Activated CD8-positive, alpha-beta memory T cell treated with anti-CD3 and anti-CD28 coated beads for 36 hours (primary cell): ENCODE data around the gene SLC19A1. TPM values are rescaled to one million over a fixed set of nuclear protein-coding genes. Genes with fewer than 3 reads are reported as not detected.

Experiments
- CTCF ChIA-PET: fragments of 350-600 bp; sonication (Branson Sonifier 250); formaldehyde crosslinking; loops from one replicate; lab custom pipeline; 2021; ENCODE audit warnings: antibody characterized with exemption; lab: Charles Lee
- POLR2A ChIA-PET: fragments of 350-600 bp; sonication (Branson Sonifier 250); formaldehyde crosslinking; loops from one replicate; lab custom pipeline; 2021; ENCODE audit warnings: antibody characterized with exemption; lab: Charles Lee
- total RNA-seq, 2 experiments: library from RNA; stranded (reverse); gene quantifications; one replicate each; pipeline ENCODE4 v1.2.3, GENCODE V29; 2021

SLC19A1 gene
- total RNA-seq, 2 experiments from 2014 or later = 65.6 to 66.8 TPM

DNA sequence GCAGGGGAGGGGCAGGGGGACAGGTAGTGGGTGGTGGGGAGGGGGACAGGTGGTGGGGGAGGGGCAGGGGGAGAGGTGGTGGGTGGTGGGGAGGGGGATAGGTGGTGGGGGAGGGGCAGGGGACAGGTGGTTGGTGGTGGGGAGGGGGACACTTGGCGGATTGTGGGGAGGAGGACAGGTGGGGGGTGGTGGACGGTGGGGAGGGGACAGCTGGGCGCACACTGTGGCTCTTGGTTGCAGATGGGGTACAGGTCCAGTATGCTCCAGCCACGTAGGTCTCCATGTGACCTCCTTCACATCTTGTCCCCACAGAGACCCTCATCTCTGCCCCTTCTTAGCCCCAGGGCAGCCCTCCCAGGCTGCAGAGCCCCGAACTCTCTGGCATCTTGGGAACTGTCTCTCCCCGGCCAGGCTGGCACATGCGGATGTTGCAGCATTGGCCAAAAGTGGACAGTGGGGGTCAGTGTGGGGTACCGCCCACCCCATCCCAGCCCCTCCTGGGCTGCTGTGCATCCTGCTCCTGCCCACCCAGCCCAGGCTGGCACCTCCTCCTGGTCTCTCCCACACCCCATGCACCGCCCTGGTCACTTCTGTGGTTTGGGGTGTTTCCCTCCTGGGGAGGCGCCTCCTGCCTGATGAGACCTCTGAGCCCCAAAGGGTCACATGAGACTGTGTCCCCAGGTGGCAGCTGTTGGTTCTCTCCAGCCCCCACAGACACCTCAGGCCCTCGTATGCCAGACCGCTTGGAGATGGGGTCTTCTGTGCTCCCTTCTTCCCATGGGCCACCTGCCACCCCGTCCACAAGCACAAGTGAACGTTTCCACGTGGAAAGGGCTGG, 7.6 kb upstream of the SLC19A1 start:
- POLR2A ChIA-PET = interaction anchor here (0.6 kb wide), 1 partner anchor 9 kb away, joined by 4 read pairs; no protein-coding TSS in a partner anchor
- CTCF ChIA-PET = no interaction called here

DNA sequence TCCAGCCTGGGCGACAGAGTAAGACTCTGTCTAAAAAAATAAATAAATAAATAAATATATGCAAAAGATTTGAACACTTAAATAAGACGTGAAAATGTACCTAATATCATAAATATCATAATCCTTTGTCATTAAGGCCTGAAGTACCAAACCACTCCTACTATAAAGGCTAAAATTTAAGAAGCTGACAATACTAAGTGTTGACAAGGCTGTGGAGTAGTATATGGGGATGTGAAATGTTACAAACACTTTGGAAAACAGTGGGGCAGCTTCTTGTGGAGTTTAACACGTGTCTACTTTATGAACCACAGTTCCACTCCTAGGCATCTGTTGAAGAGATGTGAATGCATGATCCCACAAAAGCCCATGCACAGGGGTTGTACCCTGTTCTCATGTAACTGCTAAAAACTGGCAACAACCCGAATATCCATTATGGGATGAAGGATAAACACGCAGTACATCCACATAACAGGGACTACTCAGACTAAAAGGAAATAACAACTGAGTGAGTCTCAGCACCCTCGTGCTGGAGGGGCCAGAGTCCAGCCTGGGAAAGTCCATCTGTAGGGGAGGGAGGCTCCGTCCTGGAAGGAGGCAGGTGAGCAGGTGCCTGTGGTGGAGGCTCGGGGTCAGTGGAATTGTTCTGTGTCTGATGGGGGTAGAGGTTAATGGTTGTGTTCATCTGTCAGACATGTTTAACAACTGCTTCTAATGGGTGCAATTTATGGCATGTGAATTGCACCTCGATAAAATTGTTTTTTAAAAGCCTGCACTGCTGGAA, 6.7 kb upstream of the SLC19A1 start:
- CTCF ChIA-PET = no interaction called here
- POLR2A ChIA-PET = no interaction called here

DNA sequence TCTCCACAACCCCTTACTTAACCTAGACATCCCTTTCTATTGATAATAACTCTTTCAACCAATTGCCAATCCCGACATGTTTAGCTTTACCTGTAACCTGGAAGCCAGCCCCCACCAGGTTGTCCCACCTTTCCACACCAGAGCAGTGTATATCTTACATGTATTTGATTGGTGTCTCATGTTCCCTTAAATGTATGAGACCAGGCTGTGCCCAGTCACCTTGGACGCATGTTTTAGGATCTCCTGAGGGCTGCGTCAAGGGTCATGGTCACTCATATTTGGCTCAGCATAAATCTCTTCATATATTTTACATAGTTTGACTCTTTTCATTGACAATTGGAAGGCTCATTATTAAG, 5.3 kb upstream of the SLC19A1 start:
- ChIA-PET CTCF (interaction anchor here (1.0 kb wide), 1 partner anchor 69 kb away, joined by 3 read pairs; no protein-coding TSS in a partner anchor), POLR2A (no interaction called here)

DNA sequence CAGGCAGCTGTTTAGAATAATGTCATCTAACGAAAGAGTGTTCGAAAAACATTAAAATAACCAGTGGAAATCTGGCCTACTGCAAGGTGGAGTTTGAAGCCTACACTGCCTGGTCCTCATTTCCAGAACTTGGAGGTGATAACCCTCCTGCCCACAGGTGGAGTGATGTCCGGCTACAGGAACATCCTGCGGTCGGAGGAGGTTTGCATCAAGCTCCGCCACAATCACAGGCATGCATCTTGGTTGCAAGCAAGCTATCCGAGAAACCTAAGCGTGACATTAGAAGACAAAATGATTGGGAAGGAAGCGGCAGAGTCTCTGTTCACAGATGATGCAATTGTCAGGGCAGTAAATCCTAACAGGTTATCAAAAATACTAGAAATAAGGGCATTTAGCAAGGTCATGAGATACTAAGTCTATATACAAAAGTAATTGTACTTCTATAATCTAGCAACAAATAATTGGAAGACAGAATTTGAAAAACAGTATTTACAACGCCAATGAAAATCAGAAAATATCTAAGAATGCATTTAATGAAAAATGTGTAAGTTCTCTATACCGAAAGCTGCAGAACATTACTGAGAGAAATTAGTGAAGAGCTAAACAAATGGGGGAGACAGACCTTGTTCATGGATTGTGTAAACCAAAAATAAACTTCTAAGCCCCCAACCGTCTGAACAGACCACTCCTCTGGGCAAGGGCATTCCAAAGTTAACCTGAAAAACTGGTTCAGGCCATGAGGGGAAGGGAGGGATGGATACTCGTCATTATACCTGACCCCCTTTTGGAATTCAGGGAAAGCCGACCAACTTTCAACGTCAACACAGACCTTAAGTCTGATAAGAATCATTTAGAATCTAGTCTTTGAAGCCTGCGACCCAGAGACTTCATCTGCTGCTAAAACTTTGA, 4.7 kb upstream of the SLC19A1 start:
- ChIA-PET CTCF (interaction anchor here (1.0 kb wide), 1 partner anchor 69 kb away, joined by 3 read pairs; no protein-coding TSS in a partner anchor), POLR2A (no interaction called here)

DNA sequence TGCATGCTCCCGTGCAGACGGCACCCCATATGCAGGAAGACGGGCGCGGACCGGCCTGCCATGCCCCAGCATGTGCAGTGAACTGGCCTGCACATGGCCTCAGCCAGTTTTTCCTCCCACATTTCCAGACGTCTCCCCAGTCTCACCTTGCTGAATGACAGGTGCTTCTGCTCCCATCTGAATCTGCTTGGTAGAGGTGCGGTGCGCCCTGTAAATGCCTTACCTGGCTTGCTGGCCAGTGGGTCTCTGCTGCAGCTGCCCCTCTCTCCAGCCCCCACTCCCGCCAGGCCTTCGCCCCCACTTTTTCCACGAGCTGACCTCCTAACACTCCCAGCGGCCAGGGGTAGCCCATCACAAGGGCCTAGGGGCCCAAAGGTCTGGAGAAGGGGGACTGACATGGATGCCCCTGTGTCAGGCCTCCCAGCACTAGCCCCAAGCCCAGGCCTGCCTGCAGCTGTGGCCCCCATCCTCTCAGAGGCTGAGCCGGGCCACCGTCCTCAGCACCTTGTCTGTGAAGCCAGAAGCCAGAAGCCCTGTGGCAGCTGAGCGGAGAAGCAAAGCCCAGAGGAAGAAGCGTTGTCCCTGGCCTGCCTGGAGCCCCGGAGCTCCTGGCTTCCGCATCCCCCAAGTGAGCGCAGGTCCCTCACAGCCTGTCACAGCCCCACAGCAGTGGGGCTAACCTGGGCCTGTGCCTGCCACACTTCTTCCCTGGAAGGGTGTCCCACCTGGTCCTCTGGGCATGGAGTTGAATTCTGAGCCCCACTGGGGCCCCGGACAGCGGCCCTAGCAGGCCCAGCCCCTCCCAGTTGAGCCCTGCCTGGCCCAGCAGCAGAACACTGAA, 3.7 kb upstream of the SLC19A1 start:
- POLR2A ChIA-PET = no interaction called here
- CTCF ChIA-PET = no interaction called here

DNA sequence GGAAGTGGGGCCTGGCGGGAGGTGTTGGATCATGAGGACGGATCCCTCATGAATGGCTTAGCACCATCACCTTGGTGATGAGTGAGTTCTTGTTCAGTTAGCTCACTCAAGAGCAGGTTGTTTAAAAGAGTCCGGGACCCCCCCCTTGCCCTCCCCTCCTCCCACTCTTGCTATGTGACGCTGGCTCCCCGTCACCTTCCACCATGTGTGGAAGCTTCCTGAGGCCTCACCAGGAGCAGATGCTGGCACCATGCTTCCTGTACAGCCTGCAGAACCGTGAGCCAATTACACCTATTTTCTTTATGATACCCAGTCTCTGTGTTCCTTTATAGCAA, 3.0 kb upstream of the SLC19A1 start:
- CTCF ChIA-PET = no interaction called here

DNA sequence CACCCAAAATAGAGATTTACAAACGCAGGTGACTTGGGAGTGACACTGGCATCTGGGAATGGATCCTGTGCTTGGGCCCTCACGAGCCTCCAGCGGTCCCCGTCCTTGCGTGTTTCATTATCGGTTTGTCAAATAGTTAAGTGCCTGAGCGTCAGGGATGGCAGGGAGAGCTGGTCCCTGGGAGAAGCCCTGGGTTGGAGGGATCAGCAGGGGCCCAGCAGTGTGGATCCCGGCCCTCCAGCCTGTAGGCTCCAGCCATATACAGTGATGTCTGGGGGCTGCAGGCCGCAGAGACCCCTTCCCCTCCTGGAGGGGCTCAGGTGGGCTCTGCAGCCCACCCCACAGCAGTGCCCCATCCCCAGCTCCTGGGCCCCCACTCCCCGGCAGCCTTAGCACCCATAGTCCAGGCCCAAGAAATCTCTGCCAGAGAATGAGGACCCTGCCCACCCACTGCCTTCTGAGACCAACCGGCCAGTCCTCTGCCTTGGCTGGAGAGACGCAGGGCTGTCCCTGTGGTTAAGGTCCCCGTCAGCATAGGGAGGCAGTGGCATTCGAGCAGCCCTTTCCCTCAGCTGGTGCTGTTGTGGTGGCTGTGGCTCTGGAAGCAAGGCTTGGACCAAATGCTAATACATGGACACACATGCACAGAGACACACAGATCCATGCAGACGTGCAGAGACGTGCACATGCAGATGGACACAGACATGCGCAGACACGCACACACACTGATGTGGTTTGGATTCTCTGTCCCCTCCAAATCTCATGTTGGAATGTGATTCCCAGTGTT, 2.4 kb upstream of the SLC19A1 start:
- CTCF ChIA-PET = no interaction called here
- POLR2A ChIA-PET = no interaction called here

More for the DNA sequence above, 3.0 kb upstream of the SLC19A1 start:
- POLR2A ChIA-PET = no interaction called here

DNA sequence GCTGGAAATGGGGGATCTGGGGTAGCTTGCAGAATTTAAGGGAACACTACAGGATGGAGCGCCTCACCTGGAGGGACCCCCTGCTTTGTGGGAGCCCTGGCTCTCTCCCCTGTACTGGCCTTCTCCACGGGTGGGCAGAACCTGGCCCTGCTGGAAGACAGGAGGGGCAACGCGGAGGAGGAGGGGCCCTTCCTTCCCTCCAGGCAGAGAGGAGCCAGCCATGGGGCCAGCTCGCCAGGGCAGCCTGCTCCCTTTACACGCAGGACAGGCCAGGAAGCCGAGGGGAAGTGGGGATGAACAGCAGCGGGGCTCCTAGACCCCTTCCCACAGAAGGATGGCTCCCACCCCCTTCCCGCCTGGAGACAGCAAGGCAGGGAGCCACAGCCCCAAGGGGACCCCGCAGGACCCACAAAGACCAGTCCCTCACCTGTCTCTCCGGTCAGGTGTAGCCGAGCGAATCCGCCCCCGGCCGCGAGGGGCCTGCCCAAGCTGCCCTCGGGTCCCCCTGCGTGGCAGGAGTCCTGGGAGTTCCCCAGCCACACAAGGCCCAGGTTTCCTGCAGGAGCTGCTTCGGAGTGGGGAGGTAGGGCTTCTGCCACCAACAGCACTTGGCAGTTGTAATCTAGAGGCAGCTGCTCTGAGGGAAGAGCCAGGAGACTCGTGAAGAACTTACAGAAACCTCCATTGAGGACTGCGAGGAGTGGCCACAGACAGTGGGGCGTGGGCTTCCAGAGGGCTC, 1.6 kb upstream of the SLC19A1 start:
- ChIA-PET POLR2A (no interaction called here), CTCF (interaction anchor here (1.0 kb wide), 1 partner anchor 8 kb away, joined by 3 read pairs; no protein-coding TSS in a partner anchor)

DNA sequence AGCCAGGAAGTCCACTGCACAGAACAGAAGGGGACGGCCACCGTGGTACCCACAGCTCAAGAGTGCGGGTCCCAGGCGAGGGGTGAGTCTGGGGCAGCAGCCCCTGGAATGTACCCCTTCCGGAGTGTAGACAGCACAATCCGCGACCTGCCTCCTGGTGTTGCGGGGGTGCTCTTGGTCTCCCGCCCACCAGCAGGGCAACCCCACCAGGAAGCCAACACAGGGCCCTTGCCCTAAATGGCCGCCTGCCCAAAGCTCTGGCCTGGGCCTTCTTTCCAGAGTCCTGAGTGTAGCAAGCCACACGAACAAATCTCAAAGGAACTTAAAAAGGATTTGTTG, 1.1 kb upstream of the SLC19A1 start:
- ChIA-PET CTCF (interaction anchor here (1.0 kb wide), 1 partner anchor 8 kb away, joined by 3 read pairs; no protein-coding TSS in a partner anchor), POLR2A (interaction anchor here (0.6 kb wide), 1 partner anchor 706 kb away, joined by 3 read pairs; no protein-coding TSS in a partner anchor)

DNA sequence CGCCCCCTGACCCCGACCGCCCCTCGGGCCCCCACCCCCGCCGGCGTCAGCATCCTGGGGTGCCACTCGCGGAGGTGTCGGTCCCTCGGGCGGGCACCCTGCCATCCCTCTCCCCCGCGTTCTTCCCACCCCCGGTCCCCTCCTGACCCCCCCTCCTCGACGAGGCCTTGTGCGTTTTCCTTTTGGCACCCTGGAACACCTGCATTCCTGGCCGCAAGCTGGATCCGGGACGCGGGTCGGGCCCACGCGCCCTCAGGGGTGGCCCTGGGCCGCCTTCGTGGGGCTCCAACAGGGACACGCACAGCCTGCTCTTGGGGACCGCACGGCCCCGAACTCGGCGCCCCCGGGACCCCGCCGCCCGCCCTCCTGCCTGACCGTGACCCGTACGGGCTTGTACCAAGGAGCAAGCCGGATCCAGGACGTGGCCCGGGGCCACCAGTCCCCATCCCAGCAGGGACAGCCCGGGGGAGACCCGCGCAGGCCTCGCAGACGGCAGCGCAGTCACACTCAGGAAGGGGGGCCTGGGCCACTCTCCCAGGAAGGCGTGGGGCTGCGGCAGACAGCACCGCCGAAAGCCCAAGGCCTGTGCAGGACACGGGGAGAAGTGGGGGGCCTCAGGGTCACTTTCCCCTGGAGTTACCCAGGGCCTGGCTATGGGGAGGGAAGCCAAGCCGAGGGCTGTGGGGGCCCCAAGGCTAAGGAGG, 579 bp upstream of the SLC19A1 start:
- POLR2A ChIA-PET = interaction anchor here (0.6 kb wide), 1 partner anchor 705 kb away, joined by 3 read pairs; no protein-coding TSS in a partner anchor
- CTCF ChIA-PET = interaction anchor here (1.0 kb wide), 1 partner anchor 9 kb away, joined by 3 read pairs; no protein-coding TSS in a partner anchor

DNA sequence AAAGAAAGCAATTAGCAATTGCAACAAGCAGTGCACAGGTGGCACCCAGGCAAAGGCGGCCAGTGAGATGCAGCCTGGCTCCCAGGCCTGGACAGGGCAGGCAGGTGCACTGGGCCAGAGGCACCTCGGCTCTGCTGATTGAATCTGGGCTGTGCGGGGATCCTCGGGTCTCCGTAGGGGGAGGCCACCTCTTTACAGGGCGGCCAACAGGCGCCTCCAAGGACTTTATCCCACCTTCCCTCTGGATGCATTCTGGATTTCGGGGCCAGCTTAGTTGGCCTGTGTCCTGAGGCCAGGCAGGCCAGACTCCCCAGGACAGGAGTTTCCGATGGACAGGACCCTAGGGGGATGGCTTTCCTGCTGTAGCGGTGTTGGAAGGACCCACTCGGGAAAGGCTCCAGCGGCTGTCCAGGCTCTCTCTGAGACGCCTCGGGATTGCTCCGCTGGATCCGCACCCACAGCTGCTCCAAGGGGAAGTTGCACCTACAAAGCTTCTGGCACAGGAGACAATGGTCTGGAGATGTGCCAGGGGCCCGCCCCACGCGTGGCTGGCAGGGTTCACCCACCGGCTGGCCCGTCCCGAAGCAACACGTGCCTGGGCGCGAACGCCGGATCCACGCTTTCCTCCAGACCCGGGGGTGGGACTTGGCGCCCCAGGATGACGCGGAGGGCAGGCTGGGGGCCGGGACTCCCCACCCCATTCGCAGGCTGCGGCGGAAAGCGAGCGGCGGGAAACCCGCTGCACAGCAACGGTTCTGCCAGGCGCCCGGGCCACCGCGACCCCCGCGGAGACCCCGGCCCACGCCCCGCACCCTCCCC, 810 bp downstream of the SLC19A1 start:
- POLR2A ChIA-PET = interaction anchor here (1.1 kb wide), 2 partner anchors 9 kb away, joined by 3 to 4 read pairs; no protein-coding TSS in a partner anchor
- CTCF ChIA-PET = interaction anchor here (1.4 kb wide), 1 partner anchor 55 kb away, joined by 4 read pairs; no protein-coding TSS in a partner anchor

DNA sequence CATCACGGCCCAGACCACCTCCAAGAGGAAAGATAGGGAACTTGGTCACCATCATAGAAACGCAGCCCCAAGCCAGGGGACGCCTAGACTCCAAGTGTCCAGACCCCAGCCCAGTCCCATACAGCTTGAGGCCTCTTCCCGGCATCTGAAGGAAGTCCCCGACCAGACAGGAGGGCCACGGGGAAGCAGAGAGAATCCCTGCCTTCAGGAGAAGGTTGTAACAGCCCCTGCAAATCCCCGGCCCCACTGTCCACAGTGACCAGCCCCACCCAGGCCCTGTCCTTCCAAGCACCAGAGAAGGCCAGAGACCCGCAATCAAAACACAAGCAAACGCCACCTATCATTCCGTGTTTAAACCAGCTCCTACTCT, 1.7 kb downstream of the SLC19A1 start:
- CTCF ChIA-PET = interaction anchor here (1.2 to 1.4 kb wide), 2 partner anchors 56 to 57 kb away, joined by 4 read pairs; no protein-coding TSS in a partner anchor
- POLR2A ChIA-PET = interaction anchor here (1.1 kb wide), 2 partner anchors 9 to 10 kb away, joined by 3 to 4 read pairs; no protein-coding TSS in a partner anchor

DNA sequence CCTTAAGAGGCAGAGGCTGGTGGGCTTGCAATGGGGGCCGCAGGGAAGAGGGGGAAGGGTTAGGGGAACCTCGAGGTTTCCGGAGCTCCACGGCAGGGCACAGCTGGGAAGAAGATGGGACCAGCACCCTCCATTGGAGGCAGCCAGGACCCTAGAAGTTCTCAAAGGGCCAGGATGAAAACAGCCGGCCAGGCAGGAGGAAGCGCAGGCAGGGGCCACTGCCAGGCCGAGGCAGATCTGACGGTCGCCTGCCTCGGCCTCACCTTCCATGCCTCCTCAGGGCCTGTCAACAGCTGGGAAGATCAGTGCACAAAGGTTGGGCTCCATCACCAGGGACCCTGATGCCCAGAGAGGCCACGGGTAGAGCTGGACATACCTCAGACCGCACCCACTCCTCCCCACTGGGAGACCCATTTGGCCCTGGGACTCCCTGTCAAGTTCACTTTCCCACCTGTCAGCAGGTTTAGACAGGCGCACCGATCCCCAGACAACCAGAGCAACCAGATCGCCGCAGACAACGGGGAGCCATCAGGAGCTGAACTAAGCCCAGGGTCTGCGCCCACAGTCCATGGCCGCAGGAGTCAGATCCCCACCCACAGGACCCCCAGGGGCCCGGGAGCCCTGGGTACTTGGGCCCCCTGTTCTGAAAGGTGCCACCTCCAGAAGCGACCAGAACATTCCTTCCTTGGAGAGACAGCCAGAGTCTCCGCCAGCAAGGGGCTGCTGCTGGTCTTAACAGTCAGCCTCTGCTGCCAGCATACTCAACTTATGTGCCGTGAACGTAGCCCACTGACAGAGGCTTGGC, 2.2 kb downstream of the SLC19A1 start:
- CTCF ChIA-PET = interaction anchor here (1.2 to 1.4 kb wide), 2 partner anchors 56 to 57 kb away, joined by 4 read pairs; no protein-coding TSS in a partner anchor

More for the DNA sequence above, 2.2 kb downstream of the SLC19A1 start:
- POLR2A ChIA-PET = interaction anchor here (1.1 kb wide), 1 partner anchor 10 kb away, joined by 4 read pairs; no protein-coding TSS in a partner anchor
